HEK293 (cell line): ENCODE results near the gene ARL14EP.

ENCODE experiments used
- BCL11A ChIP-seq: fragments of 450-650 bp; formaldehyde crosslinking; IDR thresholded peaks from 2 replicates; pipeline ENCODE4 v1.5.1; 2016; ENCODE audit warnings: low read depth, missing biosample characterization, missing genetic modification characterization
- GLI4 ChIP-seq: fragments of 450-650 bp; formaldehyde crosslinking; IDR thresholded peaks from 2 replicates; pipeline ENCODE4 v1.5.1; 2016; ENCODE audit warnings: missing biosample characterization, missing genetic modification characterization
- KLF1 ChIP-seq: fragments of 450-650 bp; formaldehyde crosslinking; IDR thresholded peaks from 2 replicates; pipeline ENCODE4 v1.5.1; 2016; ENCODE audit warnings: missing biosample characterization, missing genetic modification characterization
- MYNN ChIP-seq: fragments of 450-650 bp; formaldehyde crosslinking; IDR thresholded peaks from 2 replicates; pipeline ENCODE4 v1.5.1; 2016; ENCODE audit warnings: missing biosample characterization, missing genetic modification characterization, borderline replicate concordance
- ZEB2 ChIP-seq: fragments of 450-650 bp; formaldehyde crosslinking; IDR thresholded peaks from 2 replicates; pipeline ENCODE4 v1.5.1; 2016; ENCODE audit warnings: missing biosample characterization, missing genetic modification characterization
- ZNF114 ChIP-seq: fragments of 450-650 bp; formaldehyde crosslinking; IDR thresholded peaks from 2 replicates; pipeline ENCODE4 v1.5.0; 2017; ENCODE audit warnings: missing biosample characterization, missing genetic modification characterization
- ZNF184 ChIP-seq: fragments of 450-650 bp; IDR thresholded peaks from 2 replicates; pipeline ENCODE4 v1.5.1; 2018; ENCODE audit warnings: missing biosample characterization, mild to moderate bottlenecking, missing genetic modification characterization
- ZNF311 ChIP-seq: fragments of 450-650 bp; formaldehyde crosslinking; IDR thresholded peaks from 2 replicates; pipeline ENCODE4 v1.5.1; 2017; ENCODE audit warnings: missing biosample characterization, missing genetic modification characterization, borderline replicate concordance
- ZNF560 ChIP-seq: fragments of 450-650 bp; formaldehyde crosslinking; IDR thresholded peaks from 2 replicates; pipeline ENCODE4 v1.5.1; 2017; ENCODE audit warnings: missing biosample characterization, missing genetic modification characterization, borderline replicate concordance
- ZNF660 ChIP-seq: fragments of 450-650 bp; IDR thresholded peaks from 2 replicates; pipeline ENCODE4 v1.5.1; 2018; ENCODE audit warnings: missing biosample characterization, mild to moderate bottlenecking, missing genetic modification characterization
- ZNF664 ChIP-seq: fragments of 450-650 bp; formaldehyde crosslinking; IDR thresholded peaks from 2 replicates; pipeline ENCODE4 v1.5.1; 2016; ENCODE audit warnings: missing biosample characterization, missing genetic modification characterization
- ZNF768 ChIP-seq: fragments of 450-650 bp; formaldehyde crosslinking; IDR thresholded peaks from 2 replicates; pipeline ENCODE4 v1.5.1; 2018; ENCODE audit warnings: missing biosample characterization, mild to moderate bottlenecking, missing genetic modification characterization
- ZNF791 ChIP-seq: fragments of 450-650 bp; formaldehyde crosslinking; IDR thresholded peaks from 2 replicates; pipeline ENCODE4 v1.5.1; 2016; ENCODE audit warnings: missing biosample characterization, missing genetic modification characterization
- ZSCAN23 ChIP-seq: fragments of 450-650 bp; formaldehyde crosslinking; IDR thresholded peaks from 2 replicates; pipeline ENCODE4 v1.5.1; 2016; ENCODE audit warnings: missing biosample characterization, missing genetic modification characterization
- ZXDB ChIP-seq: fragments of 450-650 bp; formaldehyde crosslinking; IDR thresholded peaks from 2 replicates; pipeline ENCODE4 v1.5.1; 2016; ENCODE audit warnings: missing biosample characterization, missing genetic modification characterization
- TF ChIP-seq, protein P1 (sequence below): fragments of 450-650 bp; formaldehyde crosslinking; IDR thresholded peaks from 2 replicates; pipeline ENCODE4 v1.5.1; 2016; ENCODE audit warnings: missing biosample characterization, missing genetic modification characterization, borderline replicate concordance
- TF ChIP-seq, protein P2 (sequence below): fragments of 450-650 bp; formaldehyde crosslinking; IDR thresholded peaks from 2 replicates; pipeline ENCODE4 v1.5.1; 2016; ENCODE audit warnings: missing biosample characterization, missing genetic modification characterization
- TF ChIP-seq, protein P3 (sequence below): fragments of 450-650 bp; formaldehyde crosslinking; IDR thresholded peaks from 2 replicates; pipeline ENCODE4 v1.5.1; 2016; ENCODE audit warnings: missing biosample characterization, missing genetic modification characterization
- TF ChIP-seq, protein P4 (sequence below): fragments of 450-650 bp; formaldehyde crosslinking; IDR thresholded peaks from 2 replicates; pipeline ENCODE4 v1.5.1; 2016; ENCODE audit warnings: missing biosample characterization, missing genetic modification characterization, low read depth
- TF ChIP-seq, protein P5 (sequence below): fragments of 450-650 bp; formaldehyde crosslinking; conservative IDR thresholded peaks from 2 replicates; pipeline ENCODE4 v1.5.1; 2016; ENCODE audit warnings: low read depth, missing biosample characterization, missing genetic modification characterization
- TF ChIP-seq, protein P6 (sequence below): IDR thresholded peaks from 2 replicates; pipeline ENCODE4 v1.6.1; 2011; ENCODE audit warnings: mild to moderate bottlenecking, low read depth, low read length, borderline replicate concordance

The ARL14EP gene

DNA sequence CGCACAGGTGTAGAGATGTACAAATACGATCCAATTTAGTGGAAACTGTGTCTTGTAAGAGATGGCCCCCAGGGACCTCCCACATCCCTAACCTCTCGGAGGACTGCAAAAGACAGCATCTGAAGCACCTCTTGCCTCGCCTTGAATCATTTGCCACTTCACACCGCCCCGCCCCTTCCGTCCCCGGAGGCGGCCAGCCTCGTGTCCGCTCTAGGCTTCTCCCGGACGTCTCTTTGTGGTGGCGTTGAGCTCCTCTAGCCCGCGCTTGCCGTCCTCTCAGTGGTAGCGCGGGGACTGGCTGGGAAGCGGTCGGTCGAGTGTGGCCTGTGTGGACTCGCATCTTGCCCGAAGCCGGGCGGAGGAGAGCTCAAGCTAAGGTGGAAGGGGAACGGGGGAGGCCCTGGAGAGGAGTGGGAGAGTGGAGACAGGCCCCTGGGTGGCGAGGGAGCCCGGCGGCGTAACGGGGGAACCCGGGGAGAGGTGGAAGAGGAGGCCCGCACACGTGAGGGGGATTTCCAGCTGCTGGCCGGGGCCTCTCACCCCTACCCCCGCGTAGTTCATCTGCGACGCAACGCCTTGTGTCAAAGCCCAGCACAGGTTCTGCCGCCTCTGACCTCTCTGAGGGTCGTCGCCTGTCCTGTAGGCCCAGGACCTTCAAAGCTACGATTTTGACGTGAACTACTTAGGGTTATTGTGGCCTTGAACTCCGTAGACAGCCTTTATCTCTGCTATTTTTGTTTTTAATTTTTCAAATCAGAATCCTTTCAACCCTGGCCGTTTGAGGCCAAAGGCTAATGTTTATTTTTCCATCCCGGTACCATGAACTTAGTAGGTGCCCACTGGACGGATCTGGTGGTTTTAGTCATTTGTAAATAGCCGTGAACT lies at the start of gene ARL14EP (continued):
- TF ChIP-seq, protein P1, sequence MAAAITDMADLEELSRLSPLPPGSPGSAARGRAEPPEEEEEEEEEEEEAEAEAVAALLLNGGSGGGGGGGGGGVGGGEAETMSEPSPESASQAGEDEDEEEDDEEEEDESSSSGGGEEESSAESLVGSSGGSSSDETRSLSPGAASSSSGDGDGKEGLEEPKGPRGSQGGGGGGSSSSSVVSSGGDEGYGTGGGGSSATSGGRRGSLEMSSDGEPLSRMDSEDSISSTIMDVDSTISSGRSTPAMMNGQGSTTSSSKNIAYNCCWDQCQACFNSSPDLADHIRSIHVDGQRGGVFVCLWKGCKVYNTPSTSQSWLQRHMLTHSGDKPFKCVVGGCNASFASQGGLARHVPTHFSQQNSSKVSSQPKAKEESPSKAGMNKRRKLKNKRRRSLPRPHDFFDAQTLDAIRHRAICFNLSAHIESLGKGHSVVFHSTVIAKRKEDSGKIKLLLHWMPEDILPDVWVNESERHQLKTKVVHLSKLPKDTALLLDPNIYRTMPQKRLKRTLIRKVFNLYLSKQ (tag by site-specific recombination): no peak
- TF ChIP-seq KLF1 (tag by site-specific recombination) (peak; percentile 34; the same call in 1 of the 2 replicates), ZNF664 (tag by site-specific recombination) (0 out of 2 replicates have a peak, but pooled peaks have one; percentile 3), ZNF791 (no peak), ZNF311 (tag by site-specific recombination) (no peak), ZNF660 (tag by site-specific recombination) (0 out of 2 replicates have a peak, but pooled peaks have one; percentile 62), ZEB2 (tag by site-specific recombination) (peak; percentile 64), ZNF768 (tag by site-specific recombination) (no peak), GLI4 (tag by site-specific recombination) (no peak), MYNN (tag by site-specific recombination) (no peak), ZSCAN23 (tag by site-specific recombination) (no peak), ZNF184 (tag by site-specific recombination) (0 out of 2 replicates have a peak, but pooled peaks have one; percentile 16), ZNF560 (tag by site-specific recombination) (no peak), ZXDB (tag by site-specific recombination) (peak; percentile 77), ZNF114 (tag by site-specific recombination) (no peak), BCL11A (tag by site-specific recombination) (no peak)
- TF ChIP-seq, protein P2, sequence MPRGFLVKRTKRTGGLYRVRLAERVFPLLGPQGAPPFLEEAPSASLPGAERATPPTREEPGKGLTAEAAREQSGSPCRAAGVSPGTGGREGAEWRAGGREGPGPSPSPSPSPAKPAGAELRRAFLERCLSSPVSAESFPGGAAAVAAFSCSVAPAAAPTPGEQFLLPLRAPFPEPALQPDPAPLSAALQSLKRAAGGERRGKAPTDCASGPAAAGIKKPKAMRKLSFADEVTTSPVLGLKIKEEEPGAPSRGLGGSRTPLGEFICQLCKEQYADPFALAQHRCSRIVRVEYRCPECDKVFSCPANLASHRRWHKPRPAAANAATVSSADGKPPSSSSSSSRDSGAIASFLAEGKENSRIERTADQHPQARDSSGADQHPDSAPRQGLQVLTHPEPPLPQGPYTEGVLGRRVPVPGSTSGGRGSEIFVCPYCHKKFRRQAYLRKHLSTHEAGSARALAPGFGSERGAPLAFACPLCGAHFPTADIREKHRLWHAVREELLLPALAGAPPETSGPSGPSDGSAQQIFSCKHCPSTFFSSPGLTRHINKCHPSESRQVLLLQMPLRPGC (tag by site-specific recombination): 0 out of 2 replicates have a peak, but pooled peaks have one; percentile 22
- TF ChIP-seq, protein P3, sequence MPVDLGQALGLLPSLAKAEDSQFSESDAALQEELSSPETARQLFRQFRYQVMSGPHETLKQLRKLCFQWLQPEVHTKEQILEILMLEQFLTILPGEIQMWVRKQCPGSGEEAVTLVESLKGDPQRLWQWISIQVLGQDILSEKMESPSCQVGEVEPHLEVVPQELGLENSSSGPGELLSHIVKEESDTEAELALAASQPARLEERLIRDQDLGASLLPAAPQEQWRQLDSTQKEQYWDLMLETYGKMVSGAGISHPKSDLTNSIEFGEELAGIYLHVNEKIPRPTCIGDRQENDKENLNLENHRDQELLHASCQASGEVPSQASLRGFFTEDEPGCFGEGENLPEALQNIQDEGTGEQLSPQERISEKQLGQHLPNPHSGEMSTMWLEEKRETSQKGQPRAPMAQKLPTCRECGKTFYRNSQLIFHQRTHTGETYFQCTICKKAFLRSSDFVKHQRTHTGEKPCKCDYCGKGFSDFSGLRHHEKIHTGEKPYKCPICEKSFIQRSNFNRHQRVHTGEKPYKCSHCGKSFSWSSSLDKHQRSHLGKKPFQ (tag by site-specific recombination): peak; percentile 100
- TF ChIP-seq, protein P4, sequence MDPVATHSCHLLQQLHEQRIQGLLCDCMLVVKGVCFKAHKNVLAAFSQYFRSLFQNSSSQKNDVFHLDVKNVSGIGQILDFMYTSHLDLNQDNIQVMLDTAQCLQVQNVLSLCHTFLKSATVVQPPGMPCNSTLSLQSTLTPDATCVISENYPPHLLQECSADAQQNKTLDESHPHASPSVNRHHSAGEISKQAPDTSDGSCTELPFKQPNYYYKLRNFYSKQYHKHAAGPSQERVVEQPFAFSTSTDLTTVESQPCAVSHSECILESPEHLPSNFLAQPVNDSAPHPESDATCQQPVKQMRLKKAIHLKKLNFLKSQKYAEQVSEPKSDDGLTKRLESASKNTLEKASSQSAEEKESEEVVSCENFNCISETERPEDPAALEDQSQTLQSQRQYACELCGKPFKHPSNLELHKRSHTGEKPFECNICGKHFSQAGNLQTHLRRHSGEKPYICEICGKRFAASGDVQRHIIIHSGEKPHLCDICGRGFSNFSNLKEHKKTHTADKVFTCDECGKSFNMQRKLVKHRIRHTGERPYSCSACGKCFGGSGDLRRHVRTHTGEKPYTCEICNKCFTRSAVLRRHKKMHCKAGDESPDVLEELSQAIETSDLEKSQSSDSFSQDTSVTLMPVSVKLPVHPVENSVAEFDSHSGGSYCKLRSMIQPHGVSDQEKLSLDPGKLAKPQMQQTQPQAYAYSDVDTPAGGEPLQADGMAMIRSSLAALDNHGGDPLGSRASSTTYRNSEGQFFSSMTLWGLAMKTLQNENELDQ (tag by site-specific recombination): no peak
- TF ChIP-seq, protein P5, sequence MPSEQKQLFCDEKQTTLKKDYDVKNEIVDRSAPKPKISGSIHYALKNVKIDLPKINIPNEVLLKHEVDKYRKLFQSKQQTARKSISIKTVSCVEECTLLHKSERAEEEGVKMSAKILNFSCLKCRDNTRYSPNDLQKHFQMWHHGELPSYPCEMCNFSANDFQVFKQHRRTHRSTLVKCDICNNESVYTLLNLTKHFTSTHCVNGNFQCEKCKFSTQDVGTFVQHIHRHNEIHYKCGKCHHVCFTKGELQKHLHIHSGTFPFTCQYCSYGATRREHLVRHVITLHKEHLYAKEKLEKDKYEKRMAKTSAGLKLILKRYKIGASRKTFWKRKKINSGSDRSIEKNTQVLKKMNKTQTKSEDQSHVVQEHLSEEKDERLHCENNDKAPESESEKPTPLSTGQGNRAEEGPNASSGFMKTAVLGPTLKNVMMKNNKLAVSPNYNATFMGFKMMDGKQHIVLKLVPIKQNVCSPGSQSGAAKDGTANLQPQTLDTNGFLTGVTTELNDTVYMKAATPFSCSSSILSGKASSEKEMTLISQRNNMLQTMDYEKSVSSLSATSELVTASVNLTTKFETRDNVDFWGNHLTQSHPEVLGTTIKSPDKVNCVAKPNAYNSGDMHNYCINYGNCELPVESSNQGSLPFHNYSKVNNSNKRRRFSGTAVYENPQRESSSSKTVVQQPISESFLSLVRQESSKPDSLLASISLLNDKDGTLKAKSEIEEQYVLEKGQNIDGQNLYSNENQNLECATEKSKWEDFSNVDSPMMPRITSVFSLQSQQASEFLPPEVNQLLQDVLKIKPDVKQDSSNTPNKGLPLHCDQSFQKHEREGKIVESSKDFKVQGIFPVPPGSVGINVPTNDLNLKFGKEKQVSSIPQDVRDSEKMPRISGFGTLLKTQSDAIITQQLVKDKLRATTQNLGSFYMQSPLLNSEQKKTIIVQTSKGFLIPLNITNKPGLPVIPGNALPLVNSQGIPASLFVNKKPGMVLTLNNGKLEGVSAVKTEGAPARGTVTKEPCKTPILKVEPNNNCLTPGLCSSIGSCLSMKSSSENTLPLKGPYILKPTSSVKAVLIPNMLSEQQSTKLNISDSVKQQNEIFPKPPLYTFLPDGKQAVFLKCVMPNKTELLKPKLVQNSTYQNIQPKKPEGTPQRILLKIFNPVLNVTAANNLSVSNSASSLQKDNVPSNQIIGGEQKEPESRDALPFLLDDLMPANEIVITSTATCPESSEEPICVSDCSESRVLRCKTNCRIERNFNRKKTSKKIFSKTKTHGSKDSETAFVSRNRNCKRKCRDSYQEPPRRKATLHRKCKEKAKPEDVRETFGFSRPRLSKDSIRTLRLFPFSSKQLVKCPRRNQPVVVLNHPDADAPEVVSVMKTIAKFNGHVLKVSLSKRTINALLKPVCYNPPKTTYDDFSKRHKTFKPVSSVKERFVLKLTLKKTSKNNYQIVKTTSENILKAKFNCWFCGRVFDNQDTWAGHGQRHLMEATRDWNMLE: peak; percentile 95
- TF ChIP-seq, protein P6, sequence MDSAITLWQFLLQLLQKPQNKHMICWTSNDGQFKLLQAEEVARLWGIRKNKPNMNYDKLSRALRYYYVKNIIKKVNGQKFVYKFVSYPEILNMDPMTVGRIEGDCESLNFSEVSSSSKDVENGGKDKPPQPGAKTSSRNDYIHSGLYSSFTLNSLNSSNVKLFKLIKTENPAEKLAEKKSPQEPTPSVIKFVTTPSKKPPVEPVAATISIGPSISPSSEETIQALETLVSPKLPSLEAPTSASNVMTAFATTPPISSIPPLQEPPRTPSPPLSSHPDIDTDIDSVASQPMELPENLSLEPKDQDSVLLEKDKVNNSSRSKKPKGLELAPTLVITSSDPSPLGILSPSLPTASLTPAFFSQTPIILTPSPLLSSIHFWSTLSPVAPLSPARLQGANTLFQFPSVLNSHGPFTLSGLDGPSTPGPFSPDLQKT: no peak
